OCI-LY7 (cell line): Measurements from ENCODE around the gene SEMA6D. TPM values are rescaled to one million over a fixed set of nuclear protein-coding genes. Genes with fewer than 3 reads are reported as not detected.

Experiments used
- BruUV-seq: library from RNA; stranded (reverse); fragments of 400-500 nt; replicated peaks from 2 replicates; lab custom pipeline; 2021; lab: Mats Ljungman, UMichigan
- CTCF ChIA-PET: fragments of 300-600 bp; sonication (Branson Sonifier 250); formaldehyde crosslinking; loops from one replicate; lab custom pipeline; 2022; ENCODE audit warnings: antibody characterized with exemption; ENCODE audit not compliant: unreplicated experiment; lab: Charles Lee
- POLR2A ChIA-PET: fragments of 300-600 bp; sonication (Branson Sonifier 250); formaldehyde crosslinking; loops from one replicate; lab custom pipeline; 2022; ENCODE audit warnings: antibody characterized with exemption; lab: Charles Lee
- DNase-seq: peaks from one replicate; pipeline ENCODE4 v3.0.0-alpha.2; 2015; ENCODE audit warnings: low spot score
- H2AFZ ChIP-seq: fragments of 200-600 bp; sonication (generic), shearing (Covaris generic); 2 replicates; pipeline ENCODE4 v1.6.1; 2014; ENCODE audit warnings: mild to moderate bottlenecking, antibody characterized with exemption, low read length, moderate library complexity
- H3K27ac ChIP-seq: fragments of 200-600 bp; sonication (generic); 2 replicates; pipeline ENCODE4 v1.5.1; 2014; ENCODE audit warnings: mixed run types, low read depth, mild to moderate bottlenecking, moderate library complexity, low read length, inconsistent platforms; ENCODE audit not compliant: poor library complexity, severe bottlenecking
- H3K36me3 ChIP-seq: fragments of 200-600 bp; sonication (generic); 2 replicates; pipeline ENCODE4 v1.6.1; 2014; ENCODE audit warnings: mild to moderate bottlenecking, antibody characterized with exemption, low read length, moderate library complexity, mixed read lengths; ENCODE audit not compliant: insufficient read depth
- H3K4me1 ChIP-seq: fragments of 200-600 bp; sonication (generic); 2 replicates; pipeline ENCODE4 v1.5.1; 2014; ENCODE audit warnings: mild to moderate bottlenecking, low read length; ENCODE audit not compliant: insufficient read depth, poor library complexity, severe bottlenecking
- H3K4me2 ChIP-seq: fragments of 200-600 bp; sonication (generic); 2 replicates; pipeline ENCODE4 v1.6.1; 2014; ENCODE audit warnings: mild to moderate bottlenecking, low read length
- H3K4me3 ChIP-seq: fragments of 200-600 bp; sonication (generic); 2 replicates; pipeline ENCODE4 v1.5.1; 2014; ENCODE audit warnings: mild to moderate bottlenecking, low read depth, low read length; ENCODE audit not compliant: poor library complexity, severe bottlenecking
- H3K79me2 ChIP-seq: fragments of 200-600 bp; sonication (generic); 2 replicates; pipeline ENCODE4 v1.6.1; 2016; ENCODE audit warnings: low read depth, mild to moderate bottlenecking, low read length, moderate library complexity, mixed read lengths; ENCODE audit not compliant: insufficient read depth
- H3K9me2 ChIP-seq: fragments of 200-600 bp; sonication (generic); 2 replicates; pipeline ENCODE4 v1.6.1; 2016; ENCODE audit warnings: mild to moderate bottlenecking, low read length, mixed read lengths; ENCODE audit not compliant: insufficient read depth
- H3K9me3 ChIP-seq: fragments of 200-600 bp; sonication (generic); 2 replicates; pipeline ENCODE4 v1.6.1; 2014; ENCODE audit warnings: mild to moderate bottlenecking, mixed run types, low read length, mixed read lengths
- H4K20me1 ChIP-seq: fragments of 200-600 bp; sonication (generic); 2 replicates; pipeline ENCODE4 v1.6.1; 2014; ENCODE audit warnings: mild to moderate bottlenecking, antibody characterized with exemption, low read length, moderate library complexity, mixed read lengths; ENCODE audit not compliant: insufficient read depth
- CTCF ChIP-seq: fragments of 200-600 bp; sonication (generic); conservative IDR thresholded peaks from 2 replicates; pipeline ENCODE4 v1.5.1; 2014; ENCODE audit warnings: mild to moderate bottlenecking, antibody characterized with exemption, low read length, moderate library complexity, mixed read lengths
- EZH2phosphoT487 ChIP-seq: fragments of 200-600 bp; sonication (generic); IDR thresholded peaks from 2 replicates; pipeline ENCODE4 v1.6.1; 2018; ENCODE audit warnings: low read depth, borderline replicate concordance, mild to moderate bottlenecking, mixed run types, antibody characterized with exemption, low read length, moderate library complexity, mixed read lengths
- intact Hi-C: fragments of 100-400 bp; cut with micrococcal nuclease; formaldehyde crosslinking; loops from one replicate; pipeline ENCODE4 v1.10.0; 2022; ENCODE audit not compliant: unreplicated experiment
- total RNA-seq, 2 experiments: library from RNA; depleted of rRNA in 1 of 2; stranded (reverse); fragments of >200 nt in 1 of 2; shearing (Covaris generic) in 1 of 2; gene quantifications; 2 replicates each; pipeline ENCODE4 v1.2.3, GENCODE V29; 2014 to 2022

SEMA6D gene
- total RNA-seq, 2 experiments from 2014 or later = not detected

GRCh38 chr15:47743385-47743784, 26.1 kb downstream of the SEMA6D start:
- intact Hi-C loops = no loop called here
- no peak overlapping the region for H3K27ac ChIP-seq
- H3K4me3 ChIP-seq = no peak overlapping the region
- CTCF ChIA-PET = no interaction called here
- H3K4me2 ChIP-seq = no peak overlapping the region
- TF ChIP-seq EZH2phosphoT487 (no peak), CTCF (no peak)
- BruUV-seq = no TSS peak
- H3K9me3 ChIP-seq = no peaks in the 10 kb centered on the region
- no peaks in the 10 kb centered on the region for H3K36me3 ChIP-seq
- H2AFZ ChIP-seq = no peak overlapping the region
- no peaks in the 10 kb centered on the region for H3K79me2 ChIP-seq
- H3K4me1 ChIP-seq = no peaks in the 10 kb centered on the region
- POLR2A ChIA-PET = no interaction called here
- no peak for DNase-seq
- H4K20me1 ChIP-seq = no peaks in the 10 kb centered on the region
- H3K9me2 ChIP-seq = no peaks in the 10 kb centered on the region

DNA sequence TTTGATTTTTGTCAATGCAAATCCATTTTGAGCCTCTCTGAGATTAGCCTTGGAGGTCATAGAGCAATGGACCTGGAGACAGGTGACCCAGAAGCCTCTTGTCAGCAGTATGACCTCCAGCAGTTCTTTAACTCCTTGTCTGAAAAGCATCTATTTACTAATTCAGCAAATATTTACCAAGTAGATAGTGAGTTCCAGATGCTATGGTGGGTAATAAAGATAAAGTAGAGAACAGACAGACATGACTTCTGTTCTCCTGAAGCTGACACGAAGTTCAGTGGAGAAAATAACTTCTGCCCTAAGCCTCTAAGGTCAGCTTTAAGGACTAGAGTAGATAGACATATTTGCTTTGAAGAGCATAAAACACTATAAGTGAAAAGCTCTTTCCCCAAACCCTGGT, 26.6 kb downstream of the SEMA6D start:
- Histone ChIP-seq H3K9me2 (no peaks in the 10 kb centered on the region), H3K79me2 (no peaks in the 10 kb centered on the region), H3K4me2 (no peak overlapping the region), H4K20me1 (no peaks in the 10 kb centered on the region), H2AFZ (no peak overlapping the region), H3K27ac (no peak overlapping the region), H3K4me1 (no peaks in the 10 kb centered on the region), H3K36me3 (no peaks in the 10 kb centered on the region), H3K9me3 (no peaks in the 10 kb centered on the region), H3K4me3 (no peak overlapping the region)
- BruUV-seq = no TSS peak
- intact Hi-C loops = no loop called here
- POLR2A ChIA-PET = no interaction called here
- DNase-seq = no peak
- TF ChIP-seq EZH2phosphoT487 (no peak), CTCF (no peak)
- CTCF ChIA-PET = no interaction called here

DNA sequence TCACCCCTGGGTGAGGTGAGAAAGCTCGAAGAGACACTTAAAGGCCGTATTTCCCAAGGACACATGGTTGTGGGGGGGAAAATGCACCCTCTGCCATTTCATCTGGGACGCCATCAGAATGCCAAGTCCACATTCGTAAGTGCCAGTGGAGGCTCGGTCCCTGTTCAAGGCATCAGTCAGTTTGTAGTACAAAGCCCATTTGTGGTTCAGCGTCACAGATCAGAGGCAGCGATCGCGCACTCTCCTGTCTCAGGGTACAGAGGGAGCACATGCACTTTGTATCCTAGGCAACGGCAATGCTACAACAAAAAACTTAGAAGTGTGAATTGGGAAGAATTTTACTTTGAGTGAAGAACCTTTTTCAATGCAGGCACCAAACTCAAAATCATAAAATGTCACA, 27.2 kb downstream of the SEMA6D start:
- no peak overlapping the region for H3K27ac ChIP-seq
- H3K4me3 ChIP-seq = no peak overlapping the region
- no peaks in the 10 kb centered on the region for H3K9me2 ChIP-seq
- H3K4me2 ChIP-seq = no peak overlapping the region
- CTCF ChIA-PET = no interaction called here
- no peak overlapping the region for H2AFZ ChIP-seq
- H3K4me1 ChIP-seq = no peaks in the 10 kb centered on the region
- no peaks in the 10 kb centered on the region for H3K36me3 ChIP-seq
- TF ChIP-seq CTCF (no peak), EZH2phosphoT487 (no peak)
- POLR2A ChIA-PET = no interaction called here
- H3K9me3 ChIP-seq = no peaks in the 10 kb centered on the region
- no peak for DNase-seq
- H3K79me2 ChIP-seq = no peaks in the 10 kb centered on the region
- no peaks in the 10 kb centered on the region for H4K20me1 ChIP-seq
- intact Hi-C loops = no loop called here
- BruUV-seq = no TSS peak
